ENCODE measurements around the gene ZBTB20.

GRCh38 chr3:114824014-114824413 is 323.1 kb downstream of the ZBTB20 start:
- TF ChIP-seq CTCF (IDR thresholded peaks at IDR 0.05), result no peak
- TF ChIP-seq POLR2A (IDR thresholded peaks at IDR 0.05), result no peak

Data from right lobe of liver (tissue), 4 donors.